Smooth muscle cell (in vitro differentiated cells): ENCODE data around the gene TOR1A. TPM values are rescaled to one million over a fixed set of nuclear protein-coding genes. Genes with fewer than 3 reads are reported as not detected.

Experiments used
- DNase-seq: peaks from one replicate; lab custom pipeline; 2025; ENCODE audit not compliant: unreplicated experiment; lab: John Stamatoyannopoulos, UW
- H2AFZ ChIP-seq: fragments of 200-600 bp; sonication (generic); 2 replicates; pipeline ENCODE4 v1.6.0; 2016; ENCODE audit warnings: antibody characterized with exemption, low read depth, mild to moderate bottlenecking
- H3F3A ChIP-seq: fragments of 200-600 bp; sonication (generic); 2 replicates; pipeline ENCODE4 v1.6.0; 2017; ENCODE audit warnings: antibody characterized with exemption, low read depth
- H3K27ac ChIP-seq: fragments of 200-600 bp; sonication (generic); 2 replicates; pipeline ENCODE4 v1.5.1; 2016; ENCODE audit warnings: low read depth, mild to moderate bottlenecking
- H3K27me3 ChIP-seq: fragments of 200-600 bp; sonication (generic); 2 replicates; pipeline ENCODE4 v1.6.1; 2016; ENCODE audit warnings: low read depth, mild to moderate bottlenecking
- H3K36me3 ChIP-seq: fragments of 200-600 bp; sonication (generic); 2 replicates; pipeline ENCODE4 v1.5.1; 2016; ENCODE audit warnings: low read depth
- H3K4me1 ChIP-seq: fragments of 200-600 bp; sonication (generic); 2 replicates; pipeline ENCODE4 v1.5.1; 2016; ENCODE audit warnings: low read depth
- H3K4me2 ChIP-seq: fragments of 200-600 bp; sonication (generic); 2 replicates; pipeline ENCODE4 v1.6.0; 2016; ENCODE audit warnings: mild to moderate bottlenecking
- H3K4me3 ChIP-seq: fragments of 200-600 bp; sonication (generic); 2 replicates; pipeline ENCODE4 v1.5.1; 2016; ENCODE audit warnings: mild to moderate bottlenecking
- H3K79me2 ChIP-seq: fragments of 200-600 bp; sonication (generic); 2 replicates; pipeline ENCODE4 v1.6.0; 2016; ENCODE audit warnings: low read depth, mild to moderate bottlenecking
- H3K9ac ChIP-seq: fragments of 200-600 bp; sonication (generic); 2 replicates; pipeline ENCODE4 v1.6.0; 2016; ENCODE audit warnings: low read depth
- H3K9me3 ChIP-seq: fragments of 200-600 bp; sonication (generic); replicated peaks from 2 replicates; pipeline ENCODE4 v1.5.1; 2016; ENCODE audit warnings: low read depth
- H4K20me1 ChIP-seq: fragments of 200-600 bp; sonication (generic); 2 replicates; pipeline ENCODE4 v1.6.0; 2016; ENCODE audit warnings: low read depth
- WGBS: methylation state at CpG from one replicate; pipeline ENCODE4 v1.1.7; 2016; ENCODE audit warnings: low lambda C conversion rate; 5-methylcytosine and 5-hydroxymethylcytosine counted together
- polyA plus RNA-seq: library from polyadenylated mRNA; unstranded; fragments of >200 nt; fragmentation: Nextera tagmentation; extraction: Ambion mirVana; gene quantifications from 2 replicates; pipeline ENCODE4 v1.2.1, GENCODE V29; 2016
- total RNA-seq: library from RNA; depleted of rRNA; stranded (reverse); fragments of >200 nt; gene quantifications from 2 replicates; pipeline ENCODE4 v1.2.3, GENCODE V29; 2014
- TF ChIP-seq, protein P1 (sequence below): fragments of 200-600 bp; sonication (generic); IDR thresholded peaks from 2 replicates; pipeline ENCODE4 v1.5.1; 2017; ENCODE audit warnings: borderline replicate concordance, mild to moderate bottlenecking, antibody characterized with exemption; ENCODE audit not compliant: insufficient read depth, poor library complexity, severe bottlenecking

The TOR1A gene
- total and polyA plus RNA-seq, 2 experiments from 2014 or later = 38.5 to 46.1 TPM

DNA sequence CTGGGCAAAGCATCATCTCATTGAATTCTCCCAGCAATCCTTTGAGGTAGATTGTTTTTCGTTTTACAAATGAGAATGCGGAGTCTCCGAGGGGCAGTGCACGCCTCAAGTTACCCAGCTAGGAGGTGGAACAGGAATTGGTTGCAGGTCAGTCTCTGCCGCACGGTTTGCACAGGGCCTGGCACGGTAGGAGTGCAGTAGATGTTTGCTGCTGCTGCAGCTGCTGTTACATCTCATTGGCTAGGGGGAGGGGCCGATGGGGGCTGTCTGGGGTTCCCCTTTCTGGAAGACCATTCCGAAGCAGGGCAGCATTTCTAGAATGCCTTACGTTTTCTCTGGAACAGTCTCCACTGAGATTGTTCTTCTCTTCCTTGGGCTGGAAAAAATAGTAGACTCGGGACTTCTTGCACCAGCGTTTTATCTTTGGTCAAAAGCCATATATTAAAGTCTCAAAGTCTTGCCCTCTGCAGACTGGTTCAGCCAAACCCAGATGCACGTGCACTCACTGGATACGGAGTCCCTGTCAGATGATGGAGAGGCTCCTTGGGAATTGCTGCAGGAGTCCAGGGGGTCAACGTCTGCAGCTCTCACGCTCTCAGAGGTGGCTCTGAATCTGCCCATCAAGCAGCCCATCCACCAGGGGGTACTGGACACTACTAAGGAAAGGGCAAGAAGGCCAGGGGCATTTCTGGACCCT lies 12.5 kb upstream of the TOR1A start:
- Histone ChIP-seq H3K79me2 (peaks cover 44% of the 10 kb centered on the region), H3K9me3 (no peaks in the 10 kb centered on the region), H3K4me1 (peaks cover 12% of the 10 kb centered on the region), H3K27ac (no peak overlapping the region), H3K9ac (peak overlapping the region; percentile 97), H3K4me3 (peak overlapping the region; percentile 75), H4K20me1 (peaks cover 30% of the 10 kb centered on the region), H3F3A (peaks cover 16% of the 10 kb centered on the region), H3K36me3 (peaks cover 4% of the 10 kb centered on the region), H3K27me3 (no peaks in the 10 kb centered on the region), H3K4me2 (peak overlapping the region; percentile 93), H2AFZ (no peak overlapping the region)
- TF ChIP-seq, protein P1, sequence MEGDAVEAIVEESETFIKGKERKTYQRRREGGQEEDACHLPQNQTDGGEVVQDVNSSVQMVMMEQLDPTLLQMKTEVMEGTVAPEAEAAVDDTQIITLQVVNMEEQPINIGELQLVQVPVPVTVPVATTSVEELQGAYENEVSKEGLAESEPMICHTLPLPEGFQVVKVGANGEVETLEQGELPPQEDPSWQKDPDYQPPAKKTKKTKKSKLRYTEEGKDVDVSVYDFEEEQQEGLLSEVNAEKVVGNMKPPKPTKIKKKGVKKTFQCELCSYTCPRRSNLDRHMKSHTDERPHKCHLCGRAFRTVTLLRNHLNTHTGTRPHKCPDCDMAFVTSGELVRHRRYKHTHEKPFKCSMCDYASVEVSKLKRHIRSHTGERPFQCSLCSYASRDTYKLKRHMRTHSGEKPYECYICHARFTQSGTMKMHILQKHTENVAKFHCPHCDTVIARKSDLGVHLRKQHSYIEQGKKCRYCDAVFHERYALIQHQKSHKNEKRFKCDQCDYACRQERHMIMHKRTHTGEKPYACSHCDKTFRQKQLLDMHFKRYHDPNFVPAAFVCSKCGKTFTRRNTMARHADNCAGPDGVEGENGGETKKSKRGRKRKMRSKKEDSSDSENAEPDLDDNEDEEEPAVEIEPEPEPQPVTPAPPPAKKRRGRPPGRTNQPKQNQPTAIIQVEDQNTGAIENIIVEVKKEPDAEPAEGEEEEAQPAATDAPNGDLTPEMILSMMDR = no peak
- DNase-seq = no peak
- WGBS = 70% methylated on average over 16 of the region's 16 CpGs

GRCh38 chr9:129835860-129836223 lies 11.9 kb upstream of the TOR1A start:
- H3K27ac ChIP-seq = peak overlapping the region; percentile 75
- DNase-seq = no peak
- peaks cover 9% of the 10 kb centered on the region for H3K36me3 ChIP-seq
- H3K4me1 ChIP-seq = peaks cover 12% of the 10 kb centered on the region
- peak overlapping the region; percentile 97 for H3K9ac ChIP-seq
- peaks cover 39% of the 10 kb centered on the region for H3K79me2 ChIP-seq
- H2AFZ ChIP-seq = peak overlapping the region; percentile 90
- peaks cover 24% of the 10 kb centered on the region for H4K20me1 ChIP-seq
- WGBS = 2% methylated on average over 19 of the region's 19 CpGs
- H3K27me3 ChIP-seq = no peaks in the 10 kb centered on the region
- H3K9me3 ChIP-seq = no peaks in the 10 kb centered on the region
- H3K4me3 ChIP-seq = peak overlapping the region; percentile 75
- TF ChIP-seq, protein P1 = no peak
- peaks cover 16% of the 10 kb centered on the region for H3F3A ChIP-seq
- H3K4me2 ChIP-seq = peak overlapping the region; percentile 93

GRCh38 chr9:129835128-129835859 lies 11.4 kb upstream of the TOR1A start, which contains the start of the genes C9orf78 and USP20:
TSS of gene C9orf78 (minus strand) at chr9:129835275. CDS start at chr9:129835221, 54 bp downstream.
TSS of gene USP20 (plus strand) at chr9:129835458. CDS start at chr9:129852556, 17,098 bp downstream.
- peak; percentile 84 for DNase-seq
- Histone ChIP-seq H3K4me3 (peak within 1 kb of the TSS; percentile 75), H3K79me2 (peaks cover 37% of the 10 kb centered on the region), H4K20me1 (peaks cover 20% of the 10 kb centered on the region), H3K4me1 (peaks cover 12% of the 10 kb centered on the region), H3K9me3 (no peaks in the 10 kb centered on the region), H3K36me3 (peaks cover 9% of the 10 kb centered on the region), H3K4me2 (peak within 1 kb of the TSS; percentile 93), H3K9ac (peak within 1 kb of the TSS; percentile 97), H3F3A (peaks cover 16% of the 10 kb centered on the region), H3K27me3 (no peaks in the 10 kb centered on the region), H3K27ac (peak within 1 kb of the TSS; percentile 75), H2AFZ (peak within 1 kb of the TSS; percentile 90)
- TF ChIP-seq, protein P1 = no peak
- 1% methylated on average over 63 of the region's 81 CpGs for WGBS
